Activated naive CD4-positive, alpha-beta T cell treated with anti-CD3 and anti-CD28 coated beads, Interleukin-2, amount 10 ng/mL, durations not matched to agents 5 hours and 36 hours (primary cell): ENCODE results near the gene HOXA6. TPM values are rescaled to one million over a fixed set of nuclear protein-coding genes. Genes with fewer than 3 reads are reported as not detected.

Experiments
- total RNA-seq, 2 experiments: library from RNA; stranded (reverse); gene quantifications; one replicate each; pipeline ENCODE4 v1.2.3, GENCODE V29; 2021

The HOXA6 gene
- not detected for total RNA-seq

GRCh38 chr7:27147199-27148030 is at the start of gene HOXA6:
HOXA6 (minus strand) TSS chr7:27147774; CDS start chr7:27147749, 25 bp downstream.

GRCh38 chr7:27185013-27185853 is 37.7 kb upstream of the HOXA6 start, which contains the start of gene HOXA11:
HOXA11 (minus strand) TSS chr7:27185232; CDS start chr7:27185144, 88 bp downstream.

GRCh38 chr7:27173956-27174873 is 26.6 kb upstream of the HOXA6 start, which contains the start of gene HOXA10:
HOXA10 (minus strand) TSS chr7:27174320; CDS start chr7:27174306, 14 bp downstream.

GRCh38 chr7:27165089-27165995 is 17.8 kb upstream of the HOXA6 start, which contains the start of gene HOXA9:
HOXA9 (minus strand) TSS chr7:27165537; CDS start chr7:27165457, 80 bp downstream.

GRCh38 chr7:27156508-27156898 is 8.9 kb upstream of the HOXA6 start, which contains the start of gene HOXA7:
HOXA7 (minus strand) TSS chr7:27156675; CDS start chr7:27156545, 130 bp downstream.

GRCh38 chr7:27151931-27152815 is 4.6 kb upstream of the HOXA6 start, which contains the start of gene HOXA3:
HOXA3 (minus strand) TSS chr7:27152583; CDS start chr7:27110640, 41,943 bp downstream.

GRCh38 chr7:27143023-27143949 is 4.3 kb downstream of the HOXA6 start, which contains the start of gene HOXA5:
HOXA5 (minus strand) TSS chr7:27143681; CDS start chr7:27143607, 74 bp downstream.

GRCh38 chr7:27130540-27131389 is 16.8 kb downstream of the HOXA6 start, which contains the start of gene HOXA4:
HOXA4 (minus strand) TSS chr7:27130757; CDS start chr7:27130733, 24 bp downstream.

GRCh38 chr7:27102581-27103442 is 44.8 kb downstream of the HOXA6 start, which contains the start of gene HOXA2:
HOXA2 (minus strand) TSS chr7:27102683; CDS start chr7:27102500, 183 bp downstream.

GRCh38 chr7:27095897-27096767 is 51.4 kb downstream of the HOXA6 start, which contains the start of gene HOXA1:
HOXA1 (minus strand) TSS chr7:27096000; CDS start chr7:27095912, 88 bp downstream.

